Testis (tissue), 2 donors: ENCODE data around the gene SLC35G2.

ENCODE experiments used
- POLR2A ChIP-seq: fragments of 450-650 bp; IDR thresholded peaks from one replicate; pipeline ENCODE4 v1.6.1; 2017; ENCODE audit warnings: antibody characterized with exemption, mild to moderate bottlenecking, moderate library complexity
- TF ChIP-seq, protein P1 (sequence below), 3 experiments: fragments of 450-650 bp in 2 of 3; fragments of 200-600 bp in 1 of 3; sonication (generic) in 1 of 3; IDR thresholded peaks; one replicate each; pipeline ENCODE4 v1.5.1; 2016 to 2019; ENCODE audit warnings: antibody characterized with exemption in 3 of 3, mild to moderate bottlenecking in 2 of 3, moderate library complexity in 1 of 3

DNA sequence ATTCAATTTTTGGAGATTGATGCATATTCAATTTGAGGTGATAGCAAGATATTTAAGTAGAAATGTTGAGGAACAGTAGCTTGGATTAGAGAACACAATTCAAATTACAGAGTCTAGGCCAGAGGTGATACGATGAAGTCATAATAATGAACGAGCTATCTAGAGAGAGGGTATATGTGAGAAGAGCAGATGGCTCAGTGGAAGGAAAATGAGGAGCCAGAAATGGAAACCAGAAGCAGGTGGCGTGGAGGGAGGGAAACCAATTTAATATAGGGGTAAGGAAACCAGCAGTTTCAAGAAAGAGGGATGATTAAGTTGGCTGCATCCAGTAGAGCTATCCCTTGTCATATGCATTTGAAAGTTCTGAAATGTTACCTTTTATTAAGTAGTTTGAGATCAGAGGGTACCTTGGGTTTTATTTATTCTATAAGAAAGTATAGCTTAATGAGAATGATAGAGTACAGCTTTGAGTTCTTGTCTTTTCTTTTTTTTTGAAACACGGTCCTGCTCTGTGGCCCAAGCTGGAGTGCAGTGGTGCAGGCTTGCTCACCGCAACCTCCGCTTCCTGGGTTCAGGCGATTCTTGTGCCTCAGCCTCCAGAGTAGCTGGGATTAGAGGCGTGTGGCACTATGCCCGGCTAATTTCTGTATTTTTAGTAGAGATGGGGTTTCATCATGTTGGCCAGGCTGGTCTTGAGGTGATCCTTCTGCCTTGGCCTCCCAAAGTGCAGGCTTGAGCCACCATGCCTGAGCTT, 65.2 kb downstream of the SLC35G2 start:
- TF ChIP-seq, protein P1, sequence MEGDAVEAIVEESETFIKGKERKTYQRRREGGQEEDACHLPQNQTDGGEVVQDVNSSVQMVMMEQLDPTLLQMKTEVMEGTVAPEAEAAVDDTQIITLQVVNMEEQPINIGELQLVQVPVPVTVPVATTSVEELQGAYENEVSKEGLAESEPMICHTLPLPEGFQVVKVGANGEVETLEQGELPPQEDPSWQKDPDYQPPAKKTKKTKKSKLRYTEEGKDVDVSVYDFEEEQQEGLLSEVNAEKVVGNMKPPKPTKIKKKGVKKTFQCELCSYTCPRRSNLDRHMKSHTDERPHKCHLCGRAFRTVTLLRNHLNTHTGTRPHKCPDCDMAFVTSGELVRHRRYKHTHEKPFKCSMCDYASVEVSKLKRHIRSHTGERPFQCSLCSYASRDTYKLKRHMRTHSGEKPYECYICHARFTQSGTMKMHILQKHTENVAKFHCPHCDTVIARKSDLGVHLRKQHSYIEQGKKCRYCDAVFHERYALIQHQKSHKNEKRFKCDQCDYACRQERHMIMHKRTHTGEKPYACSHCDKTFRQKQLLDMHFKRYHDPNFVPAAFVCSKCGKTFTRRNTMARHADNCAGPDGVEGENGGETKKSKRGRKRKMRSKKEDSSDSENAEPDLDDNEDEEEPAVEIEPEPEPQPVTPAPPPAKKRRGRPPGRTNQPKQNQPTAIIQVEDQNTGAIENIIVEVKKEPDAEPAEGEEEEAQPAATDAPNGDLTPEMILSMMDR (IDR thresholded peaks at IDR 0.05) = no peak
- TF ChIP-seq POLR2A = no peak
